CD4-positive, alpha-beta T cell treated with Interleukin-10 for 1 hour (primary cell): Measurements from ENCODE around the gene B9D1.

Source experiments
- DNase-seq: peaks from one replicate; pipeline ENCODE4 v3.0.0-alpha.2; 2020

Gene B9D1

GRCh38 chr17:19299214-19299747 lies 63.2 kb downstream of the B9D1 start:
- no peak for DNase-seq

- no peak for DNase-seq
Observed at GRCh38 chr17:19298569-19299213, 63.8 kb downstream of the B9D1 start.

- no peak for DNase-seq
Observed at GRCh38 chr17:19296786-19297778, 65.4 kb downstream of the B9D1 start.

GRCh38 chr17:19295473-19296135 lies 66.9 kb downstream of the B9D1 start:
- no peak for DNase-seq

GRCh38 chr17:19294443-19294842 lies 68.1 kb downstream of the B9D1 start:
- DNase-seq, result no peak
